ENCODE measurements around the gene ELL. TPM values are rescaled to one million over a fixed set of nuclear protein-coding genes. Genes with fewer than 3 reads are reported as not detected.

Gene ELL
- total RNA-seq, 1 donor: 10.9 TPM

DNA sequence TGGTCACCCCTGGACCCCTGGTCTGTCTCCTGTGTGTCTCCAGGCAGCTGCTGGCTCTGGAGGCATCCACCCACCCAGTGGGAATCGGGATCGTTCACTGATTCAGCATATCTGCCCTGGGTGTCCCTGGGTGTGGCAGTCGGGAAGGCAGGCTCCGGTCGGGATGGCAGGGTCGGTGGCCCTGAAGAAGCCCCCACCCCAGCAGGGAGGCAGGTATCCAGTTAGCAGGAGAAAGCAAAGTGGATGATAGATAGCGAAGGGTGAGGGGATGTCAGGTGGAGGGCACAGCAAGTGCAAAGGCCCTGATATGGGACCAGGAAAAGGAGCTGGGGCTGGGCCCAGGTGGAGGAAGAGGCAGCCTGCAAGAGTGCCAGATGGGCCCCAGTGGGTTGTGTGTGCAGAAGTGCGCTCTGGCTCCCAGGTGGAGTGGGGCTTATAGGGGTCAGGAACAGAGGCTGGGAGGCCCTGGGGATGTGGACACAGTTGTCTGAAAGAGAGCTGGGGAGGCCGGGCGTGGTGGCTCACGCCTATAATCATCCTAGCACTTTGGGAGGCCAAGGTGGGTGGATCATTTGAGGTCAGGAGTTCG lies 100.4 kb downstream of the ELL start:
- no peak for TF ChIP-seq CTCF (IDR thresholded peaks at IDR 0.05; ENCODE audit: insufficient read depth, low read length)
- no peak for DNase-seq (ENCODE audit: low read depth)
- H3K4me3 ChIP-seq (ENCODE audit: low read depth, low read length): peak overlapping the region; percentile 80

DNA sequence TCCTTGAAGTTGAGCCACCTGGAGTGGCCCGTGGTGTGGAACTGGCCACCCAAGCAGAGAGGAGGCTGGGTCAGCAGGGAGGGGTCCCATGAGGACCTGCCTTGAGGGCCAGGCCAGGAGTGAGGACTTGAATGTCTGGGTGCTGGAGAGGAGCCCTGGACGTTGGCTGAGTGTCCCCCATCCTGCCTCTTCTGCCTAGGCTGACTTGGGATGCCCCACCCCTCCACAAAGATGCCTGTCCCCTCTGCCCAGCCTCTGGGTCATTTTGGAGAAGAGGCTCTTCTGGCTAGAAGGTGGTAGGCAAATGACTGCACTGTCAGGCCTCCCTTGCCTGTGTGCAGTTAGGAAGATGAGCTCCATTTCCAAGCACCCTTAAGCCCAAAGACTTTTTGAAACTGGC lies 100.9 kb downstream of the ELL start:
- no peak for TF ChIP-seq CTCF (IDR thresholded peaks at IDR 0.05; ENCODE audit: insufficient read depth, low read length)
- DNase-seq (ENCODE audit: low read depth): no peak
- peak overlapping the region; percentile 80 for H3K4me3 ChIP-seq (ENCODE audit: low read depth, low read length)

- no peak for TF ChIP-seq CTCF (IDR thresholded peaks at IDR 0.05; ENCODE audit: insufficient read depth, low read length)
- H3K4me3 ChIP-seq (ENCODE audit: low read depth, low read length): peak overlapping the region; percentile 80
- no peak for DNase-seq (ENCODE audit: low read depth)
Measured at GRCh38 chr19:18419699-18420460, 102.0 kb downstream of the ELL start.

DNA sequence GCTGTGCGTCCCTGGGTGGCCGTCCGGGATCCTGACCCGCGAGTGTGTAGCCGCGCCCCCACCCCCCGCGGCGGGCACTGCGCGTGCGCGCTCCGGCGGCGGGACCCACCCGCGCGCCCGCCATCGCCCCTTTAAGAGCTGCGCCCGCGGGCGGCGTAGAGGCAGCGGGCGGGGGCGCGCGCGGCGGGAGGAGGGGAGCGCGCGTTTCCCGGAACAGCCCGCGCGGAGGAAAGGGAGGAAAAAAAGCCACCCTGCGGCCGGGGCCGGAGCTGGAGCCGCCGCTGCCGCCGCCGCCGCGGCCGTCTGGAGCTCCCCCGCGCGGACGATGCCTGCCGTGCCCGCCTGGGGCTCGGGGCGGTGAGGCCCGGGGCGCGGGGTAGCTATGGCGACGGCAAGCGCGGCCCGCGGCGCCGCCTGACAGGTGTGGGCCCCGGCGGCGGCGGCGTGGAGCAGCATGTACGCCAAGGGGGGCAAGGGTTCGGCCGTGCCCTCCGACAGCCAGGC lies 102.6 kb downstream of the ELL start, which contains the start of gene SSBP4:
Gene SSBP4, plus strand, starts transcription at position 204 of the 504 bp plus-strand sequence. Its CDS starts 251 bp downstream, at position 455.
- peak; percentile 30 for TF ChIP-seq CTCF (IDR thresholded peaks at IDR 0.05; ENCODE audit: insufficient read depth, low read length)
- peak within 1 kb of the TSS; percentile 80 for H3K4me3 ChIP-seq (ENCODE audit: low read depth, low read length)
- peak; percentile 66 for DNase-seq (ENCODE audit: low read depth)

GRCh38 chr19:18418483-18419194 lies 103.2 kb downstream of the ELL start:
- peak overlapping the region; percentile 55 for H3K4me3 ChIP-seq (ENCODE audit: low read depth, low read length)
- TF ChIP-seq CTCF (IDR thresholded peaks at IDR 0.05; ENCODE audit: insufficient read depth, low read length): no peak
- peak; percentile 42 for DNase-seq (ENCODE audit: low read depth)

GRCh38 chr19:18418029-18418482 lies 103.8 kb downstream of the ELL start:
- peak overlapping the region; percentile 42 for H3K4me3 ChIP-seq (ENCODE audit: low read depth, low read length)
- no peak for TF ChIP-seq CTCF (IDR thresholded peaks at IDR 0.05; ENCODE audit: insufficient read depth, low read length)
- DNase-seq (ENCODE audit: low read depth): peak; percentile 20
